Kidney (tissue), 14 donors: Measurements from ENCODE around the gene SLX4IP. TPM values are rescaled to one million over a fixed set of nuclear protein-coding genes. Genes with fewer than 3 reads are reported as not detected.

Source experiments
- DNase-seq, 5 donors: peaks; one replicate each; pipeline ENCODE4 v3.0.0-alpha.2; 2013 to 2020
- FAIRE-seq: peaks from 2 replicates; lab custom pipeline; 2012; peaks lifted over from hg19 to GRCh38; lab: Jason Lieb, UNC
- H3K27ac ChIP-seq, 2 donors: one replicate each; pipeline ENCODE4 v1.7.0; 2013; ENCODE audit warnings: low read depth in 2 of 2, low read length in 2 of 2, inconsistent platforms in 1 of 2
- H3K27me3 ChIP-seq: one replicate; pipeline ENCODE4 v1.7.1; 2013; ENCODE audit warnings: low read length, inconsistent platforms; ENCODE audit not compliant: control insufficient read depth, insufficient read depth
- H3K36me3 ChIP-seq, 3 donors: one replicate each; pipeline versions ENCODE4 v1.7.0 to v1.7.1; 2013; ENCODE audit warnings: low read length in 3 of 3, control low read depth in 1 of 3, inconsistent platforms in 1 of 3; ENCODE audit not compliant: insufficient read depth in 3 of 3, control insufficient read depth in 2 of 3
- H3K4me1 ChIP-seq, 3 donors: one replicate each; pipeline versions ENCODE4 v1.7.0 to v1.7.1; 2013; ENCODE audit warnings: low read length in 3 of 3, inconsistent platforms in 1 of 3, low read depth in 1 of 3; ENCODE audit not compliant: control insufficient read depth in 2 of 3, insufficient read depth in 2 of 3
- H3K4me3 ChIP-seq, 3 donors: one replicate each; pipeline versions ENCODE4 v1.7.0 to v1.8.1; 2013; ENCODE audit warnings: low read length in 3 of 3, control low read depth in 1 of 3, inconsistent platforms in 1 of 3
- H3K9ac ChIP-seq, 3 donors: one replicate each; pipeline versions ENCODE4 v1.7.0 to v1.7.1; 2013; ENCODE audit warnings: low read length in 3 of 3, control low read depth in 1 of 3, inconsistent platforms in 1 of 3
- H3K9me3 ChIP-seq, 3 donors: one replicate each; pipeline versions ENCODE4 v1.7.0 to v1.7.1; 2013; ENCODE audit warnings: low read length in 3 of 3, control low read depth in 1 of 3, inconsistent platforms in 1 of 3; ENCODE audit not compliant: control insufficient read depth in 2 of 3, insufficient read depth in 1 of 3
- CTCF ChIP-seq: IDR thresholded peaks from 3 replicates; pipeline ENCODE4 v1.5.1; 2012; ENCODE audit warnings: mild to moderate bottlenecking, moderate library complexity, borderline replicate concordance; ENCODE audit not compliant: insufficient read depth; ENCODE audit errors: extremely low read depth
- intact Hi-C: fragments of 100-400 bp; cut with DNase I; formaldehyde crosslinking; loops from one replicate; pipeline ENCODE4 v1.11.1; 2022
- polyA plus RNA-seq: library from polyadenylated mRNA; stranded (reverse); fragments of 350-450 nt; fragmentation: Illumina TruSeq; extraction: RNeasy Lipid Tissue Mini Kit (QIAGEN cat#74804); gene quantifications from one replicate; pipeline ENCODE4 v1.2.3, GENCODE V29; 2014; ENCODE audit warnings: low read depth, low replicate concordance; ENCODE audit not compliant: insufficient read depth
- total RNA-seq: library from RNA; stranded (reverse); fragmentation: NEBNext Ultra II Directional; extraction: Animal tissue kit (Norgen Biotek cat#: 25700); gene quantifications from one replicate; pipeline ENCODE4 v1.2.1, GENCODE V29; 2021
- donor health status: control.
- donor health status: control.
- donor health status: control.
- donor health status: control.
- donor health status: control.
- donor health status: DM: yes; HTN: yes; CAD: no.
- donor health status: Normal renal cell carcinoma (clear cell type).

Gene SLX4IP
- total and polyA plus RNA-seq, 2 donors from 2014 or later, result 2.6 to 7.6 TPM

GRCh38 chr20:10542442-10542841, 107.3 kb downstream of the SLX4IP start:
- FAIRE-seq, result no peak
- peaks cover 0 to 4% (median 2%) of the 10 kb centered on the region in 3 donors for H3K4me1 ChIP-seq

GRCh38 chr20:10543480-10543879, 108.4 kb downstream of the SLX4IP start:
- H3K36me3 ChIP-seq, result no peaks in the 10 kb centered on the region
- H3K27me3 ChIP-seq, result no peaks in the 10 kb centered on the region
- no peaks in the 10 kb centered on the region for H3K9me3 ChIP-seq
- H3K4me3 ChIP-seq, result no peak overlapping the region
- intact Hi-C loops, result no loop called here
- TF ChIP-seq CTCF, result no peak
- no peak overlapping the region for H3K9ac ChIP-seq
- no peak for FAIRE-seq
- no peak for DNase-seq
- no peak overlapping the region for H3K27ac ChIP-seq
- H3K4me1 ChIP-seq, result peaks cover 0 to 4% (median 3%) of the 10 kb centered on the region in 3 donors

More at GRCh38 chr20:10542442-10542841, 107.3 kb downstream of the SLX4IP start:
- TF ChIP-seq CTCF, result no peak
- no peaks in the 10 kb centered on the region for H3K27me3 ChIP-seq
- intact Hi-C loops, result no loop called here
- no peak overlapping the region for H3K9ac ChIP-seq
- H3K9me3 ChIP-seq, result no peaks in the 10 kb centered on the region
- DNase-seq, result no peak
- H3K36me3 ChIP-seq, result no peaks in the 10 kb centered on the region
- no peak overlapping the region for H3K27ac ChIP-seq
- no peak overlapping the region for H3K4me3 ChIP-seq

- no peaks in the 10 kb centered on the region for H3K36me3 ChIP-seq
These were observed 112.4 kb downstream of the SLX4IP start for GRCh38 chr20:10547276-10548114.

More at GRCh38 chr20:10547276-10548114, 112.4 kb downstream of the SLX4IP start:
- no peak overlapping the region for H3K4me3 ChIP-seq
- DNase-seq (no peak), FAIRE-seq (no peak)
- H3K9ac ChIP-seq, result no peak overlapping the region
- peaks cover 0 to 3% (median 0%) of the 10 kb centered on the region in 3 donors for H3K4me1 ChIP-seq
- no peaks in the 10 kb centered on the region for H3K9me3 ChIP-seq
- intact Hi-C loops, result no loop called here
- no peak overlapping the region for H3K27ac ChIP-seq
- TF ChIP-seq CTCF, result no peak
- no peaks in the 10 kb centered on the region for H3K27me3 ChIP-seq
